ENCODE results near the gene CYP1B1.

Gene CYP1B1

GRCh38 chr2:38107738-38108410, 31.9 kb upstream of the CYP1B1 start:
- TF ChIP-seq GATA1 (IDR thresholded peaks at IDR 0.05; ENCODE audit: low read depth, low read length) = no peak
- no peak for TF ChIP-seq POLR2A (IDR thresholded peaks at IDR 0.05; ENCODE audit: low read length)
- DNase-seq = no peak

DNA sequence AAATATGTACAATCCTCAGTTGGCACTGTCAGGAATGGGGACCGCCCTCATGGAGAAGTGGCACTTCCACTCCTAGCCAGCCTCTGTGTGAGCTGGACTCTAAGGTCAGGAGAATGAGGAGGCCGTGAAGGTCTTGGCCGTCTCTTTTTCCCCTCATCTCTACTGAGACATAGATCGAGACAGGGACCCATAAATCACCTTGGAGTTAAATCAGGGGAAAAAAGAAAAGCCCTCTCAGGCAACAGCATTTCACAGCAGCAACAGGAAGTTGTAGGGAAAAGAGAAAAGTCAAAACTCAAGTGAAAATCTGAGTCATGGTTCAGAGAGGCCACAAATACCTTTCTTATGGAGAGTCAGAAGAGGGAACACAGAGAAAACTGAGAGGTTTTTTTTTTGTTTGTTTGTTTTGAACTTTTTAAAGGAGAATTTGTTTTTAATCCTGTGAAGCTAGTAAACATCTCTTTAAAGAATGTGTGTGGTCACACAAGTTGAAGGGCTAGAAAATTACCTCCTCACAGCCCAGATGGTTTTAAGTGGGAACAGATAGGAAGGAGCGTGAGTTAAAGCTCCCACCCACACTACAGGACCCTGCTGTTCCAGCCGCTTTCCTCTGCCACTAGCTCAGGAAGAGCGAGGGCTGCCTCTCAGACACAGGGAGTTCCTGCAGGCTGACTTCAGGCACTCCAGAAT, 30.6 kb upstream of the CYP1B1 start:
- DNase-seq = no peak
- no peak for TF ChIP-seq GATA1 (IDR thresholded peaks at IDR 0.05; ENCODE audit: low read depth, low read length)
- TF ChIP-seq POLR2A (IDR thresholded peaks at IDR 0.05; ENCODE audit: low read length) = no peak

- TF ChIP-seq POLR2A (IDR thresholded peaks at IDR 0.05; ENCODE audit: low read length) (no peak), GATA1 (IDR thresholded peaks at IDR 0.05; ENCODE audit: low read depth, low read length) (no peak)
- no peak for DNase-seq
Observed at GRCh38 chr2:38105922-38106321, 30.0 kb upstream of the CYP1B1 start.

DNA sequence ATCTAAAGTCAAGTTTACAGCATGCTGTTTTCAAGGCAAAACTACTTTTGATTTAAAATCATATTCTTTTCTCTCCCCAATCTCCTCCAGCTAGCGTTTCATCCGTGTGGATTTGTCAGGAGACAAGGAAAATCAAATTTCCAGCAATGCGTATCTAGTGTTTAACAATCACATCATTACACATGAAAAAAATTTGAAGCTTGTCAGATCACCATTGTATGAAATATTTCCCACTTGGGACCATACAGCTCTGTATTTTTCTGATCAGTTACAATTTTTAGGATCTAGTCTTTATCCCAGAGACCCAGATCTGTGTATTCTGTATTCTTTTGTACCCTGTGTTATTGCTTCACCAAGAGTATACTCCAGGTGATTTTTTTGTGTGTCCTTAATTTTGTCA, 28.6 kb upstream of the CYP1B1 start:
- no peak for DNase-seq
- no peak for TF ChIP-seq GATA1 (IDR thresholded peaks at IDR 0.05; ENCODE audit: low read depth, low read length)
- TF ChIP-seq POLR2A (IDR thresholded peaks at IDR 0.05; ENCODE audit: low read length) = no peak

GRCh38 chr2:38100328-38100727, 24.4 kb upstream of the CYP1B1 start:
- no peak for DNase-seq
- TF ChIP-seq POLR2A (IDR thresholded peaks at IDR 0.05; ENCODE audit: low read length) (no peak), GATA1 (IDR thresholded peaks at IDR 0.05; ENCODE audit: low read depth, low read length) (no peak)

GRCh38 chr2:38099099-38100028, 23.4 kb upstream of the CYP1B1 start:
- DNase-seq = no peak
- TF ChIP-seq POLR2A (IDR thresholded peaks at IDR 0.05; ENCODE audit: low read length) (no peak), GATA1 (IDR thresholded peaks at IDR 0.05; ENCODE audit: low read depth, low read length) (no peak)

GRCh38 chr2:38098421-38099098, 22.6 kb upstream of the CYP1B1 start:
- TF ChIP-seq GATA1 (IDR thresholded peaks at IDR 0.05; ENCODE audit: low read depth, low read length) (no peak), POLR2A (IDR thresholded peaks at IDR 0.05; ENCODE audit: low read length) (no peak)
- no peak for DNase-seq

GRCh38 chr2:38097988-38098385, 22.0 kb upstream of the CYP1B1 start:
- TF ChIP-seq GATA1 (IDR thresholded peaks at IDR 0.05; ENCODE audit: low read depth, low read length) = no peak
- TF ChIP-seq POLR2A (IDR thresholded peaks at IDR 0.05; ENCODE audit: low read length) = no peak
- DNase-seq = no peak

DNA sequence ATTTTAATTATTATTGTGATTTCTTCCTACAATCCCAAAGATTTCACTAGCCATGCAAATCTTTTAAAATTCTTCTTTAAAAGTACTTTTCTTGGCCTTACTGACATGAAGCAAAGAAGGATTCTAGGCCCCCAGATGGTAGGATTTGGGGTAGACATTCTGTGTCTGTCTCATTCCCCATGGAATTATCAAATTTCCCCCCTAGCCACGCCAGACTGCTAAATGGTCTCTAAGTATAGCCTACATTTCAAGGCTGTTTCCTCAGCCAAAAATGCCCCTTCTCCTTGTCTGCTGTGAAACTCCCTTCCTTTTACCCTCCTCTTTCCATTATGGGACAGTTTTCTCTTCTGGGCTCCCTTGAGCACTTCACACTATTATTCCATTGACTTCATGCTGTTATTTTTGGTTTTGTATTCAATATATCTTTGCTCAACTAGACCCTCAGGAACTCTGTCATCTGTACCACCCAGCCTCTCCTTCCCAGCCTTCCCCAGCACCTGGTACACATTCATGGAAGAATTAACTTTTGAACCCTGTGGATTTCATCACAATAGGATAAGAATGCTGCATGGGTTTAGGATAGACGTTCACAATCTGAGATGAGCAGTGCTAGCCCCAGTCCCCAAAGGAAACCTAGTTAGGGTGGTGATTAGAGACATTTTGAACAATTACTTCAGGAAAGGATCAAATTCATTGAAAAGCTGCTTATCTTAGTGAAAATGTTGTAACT, 21.5 kb upstream of the CYP1B1 start:
- TF ChIP-seq POLR2A (IDR thresholded peaks at IDR 0.05; ENCODE audit: low read length) (no peak), GATA1 (IDR thresholded peaks at IDR 0.05; ENCODE audit: low read depth, low read length) (no peak)
- no peak for DNase-seq

- TF ChIP-seq GATA1 (IDR thresholded peaks at IDR 0.05; ENCODE audit: low read depth, low read length) (no peak), POLR2A (IDR thresholded peaks at IDR 0.05; ENCODE audit: low read length) (no peak)
Observed at GRCh38 chr2:38095996-38096861, 20.3 kb upstream of the CYP1B1 start.

DNA sequence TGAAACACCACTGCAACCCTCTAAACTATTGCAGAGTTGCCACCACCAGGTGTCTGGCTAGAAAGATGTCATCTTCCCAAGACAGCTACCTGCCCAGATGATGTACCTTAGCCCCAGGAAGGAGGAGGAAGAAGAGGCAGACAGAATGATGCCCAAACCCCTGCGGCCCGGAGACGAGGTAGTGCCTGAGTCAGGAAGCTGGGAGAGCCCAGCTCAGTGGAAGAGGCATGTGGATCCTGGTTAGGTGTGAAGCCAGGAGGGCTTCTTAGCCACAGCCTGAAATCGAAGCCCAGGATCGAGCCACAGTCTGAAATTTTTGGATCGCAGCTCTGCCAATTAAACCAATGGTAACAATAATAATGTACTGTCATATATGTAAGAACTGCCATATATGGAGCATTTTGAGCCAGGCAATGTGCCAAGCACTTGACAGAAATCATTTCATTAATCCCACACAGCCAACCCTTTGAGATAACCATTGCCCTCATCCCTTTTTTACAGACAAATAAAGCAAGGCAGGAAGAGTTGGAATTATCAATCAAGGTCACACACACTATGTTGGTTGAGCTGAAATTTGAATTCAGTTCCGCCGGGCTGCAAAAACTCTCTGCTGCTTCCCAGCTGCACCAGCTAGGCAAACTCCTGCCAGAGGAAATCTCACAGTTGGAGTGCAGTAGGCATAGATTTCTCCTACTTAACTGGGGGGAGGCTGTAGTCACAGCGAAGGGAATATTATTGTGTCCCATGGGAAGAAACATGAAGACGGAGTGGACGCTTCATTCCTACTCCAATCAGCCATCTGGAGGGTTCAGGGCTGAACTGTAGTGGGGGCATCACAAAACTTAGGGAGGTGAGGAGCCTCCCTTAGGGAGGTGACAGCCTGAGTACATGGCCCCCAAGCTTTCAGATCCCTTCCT, 19.4 kb upstream of the CYP1B1 start:
- no peak for DNase-seq
- TF ChIP-seq POLR2A (IDR thresholded peaks at IDR 0.05; ENCODE audit: low read length) = no peak
- TF ChIP-seq GATA1 (IDR thresholded peaks at IDR 0.05; ENCODE audit: low read depth, low read length) = no peak

More at GRCh38 chr2:38095996-38096861, 20.3 kb upstream of the CYP1B1 start:
- DNase-seq = no peak
